GM19324 (cell line): ENCODE measurements around the gene DAPK2.

ENCODE experiments used
- ATAC-seq: cut with Tn5 transposase; IDR thresholded peaks from one replicate; pipeline ENCODE4 v1.9.1; 2021; ENCODE audit warnings: mild to moderate bottlenecking, moderate library complexity; ENCODE audit not compliant: unreplicated experiment, low FRiP score

The DAPK2 gene

DNA sequence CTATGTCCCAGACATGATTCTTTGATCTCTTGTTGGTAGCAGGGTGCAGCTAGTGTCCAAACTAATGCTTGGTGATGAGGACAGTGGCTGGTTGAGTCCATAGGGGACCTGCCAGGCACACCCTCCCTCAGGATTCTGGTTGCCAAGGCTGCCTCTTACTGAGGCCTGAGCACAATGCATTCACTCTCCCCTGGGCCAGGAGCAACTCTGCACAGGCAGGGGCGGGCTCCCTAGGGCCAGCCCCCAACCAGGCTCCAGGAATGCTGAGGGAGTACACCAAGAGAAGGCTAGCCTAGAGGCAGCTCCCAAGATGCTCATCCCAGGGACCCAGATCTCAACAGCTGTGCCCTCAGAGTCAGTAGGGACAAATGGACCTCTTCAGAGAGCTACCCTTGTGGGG lies 166.3 kb downstream of the DAPK2 start:
- ATAC-seq = no peak

DNA sequence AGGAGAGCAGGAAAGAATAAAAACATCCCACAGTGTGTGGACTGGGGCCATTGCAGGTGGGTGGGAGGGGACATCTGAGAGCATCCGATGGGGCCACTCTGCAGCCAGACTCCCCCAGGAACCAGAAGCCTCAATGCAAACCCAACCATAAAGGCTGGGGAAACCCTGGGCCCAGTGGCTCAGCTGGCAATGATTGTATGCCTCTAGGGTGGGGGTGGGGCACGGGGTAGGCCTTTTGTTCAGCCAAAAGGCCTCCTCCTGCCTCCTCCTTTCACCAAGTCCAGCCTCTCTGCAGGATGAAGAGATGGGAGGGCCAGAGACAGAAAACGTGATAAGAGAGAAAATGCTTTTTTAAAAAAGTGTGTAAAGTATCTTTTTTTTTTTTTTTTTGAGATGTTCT lies 167.1 kb downstream of the DAPK2 start:
- ATAC-seq = no peak

DNA sequence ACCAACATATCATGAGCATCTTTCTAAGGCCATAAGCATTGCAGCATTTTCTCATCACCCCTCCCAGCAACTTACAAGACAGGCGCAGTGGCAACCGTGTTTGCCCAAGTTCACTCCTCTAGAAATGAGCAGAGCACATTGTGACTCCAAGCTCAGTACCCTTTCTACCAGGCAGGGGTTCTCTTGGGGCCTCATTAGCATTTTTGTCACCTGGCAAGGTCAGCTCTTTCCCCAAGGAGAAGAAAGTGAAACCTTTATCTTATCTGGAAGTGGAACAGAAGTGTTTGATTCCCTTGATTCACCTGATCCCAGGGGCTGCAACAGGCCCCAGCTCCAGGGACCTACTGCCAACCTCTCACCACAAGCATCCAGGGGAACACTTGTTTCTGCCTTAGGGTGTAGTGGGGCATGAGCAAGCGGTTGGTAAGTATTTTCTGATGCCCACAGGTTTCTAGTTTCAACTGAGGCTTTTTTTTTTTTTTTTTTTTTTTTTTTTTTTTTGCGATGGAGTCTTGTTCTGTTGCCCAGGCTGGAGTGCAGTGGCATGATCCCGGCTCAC lies 168.5 kb downstream of the DAPK2 start:
- no peak for ATAC-seq

GRCh38 chr15:63876085-63876662 lies 170.1 kb downstream of the DAPK2 start:
- ATAC-seq = no peak

- ATAC-seq = no peak
These were observed 171.7 kb downstream of the DAPK2 start for GRCh38 chr15:63874616-63875015.

- no peak for ATAC-seq
These were observed 173.3 kb downstream of the DAPK2 start for GRCh38 chr15:63872759-63873510.

DNA sequence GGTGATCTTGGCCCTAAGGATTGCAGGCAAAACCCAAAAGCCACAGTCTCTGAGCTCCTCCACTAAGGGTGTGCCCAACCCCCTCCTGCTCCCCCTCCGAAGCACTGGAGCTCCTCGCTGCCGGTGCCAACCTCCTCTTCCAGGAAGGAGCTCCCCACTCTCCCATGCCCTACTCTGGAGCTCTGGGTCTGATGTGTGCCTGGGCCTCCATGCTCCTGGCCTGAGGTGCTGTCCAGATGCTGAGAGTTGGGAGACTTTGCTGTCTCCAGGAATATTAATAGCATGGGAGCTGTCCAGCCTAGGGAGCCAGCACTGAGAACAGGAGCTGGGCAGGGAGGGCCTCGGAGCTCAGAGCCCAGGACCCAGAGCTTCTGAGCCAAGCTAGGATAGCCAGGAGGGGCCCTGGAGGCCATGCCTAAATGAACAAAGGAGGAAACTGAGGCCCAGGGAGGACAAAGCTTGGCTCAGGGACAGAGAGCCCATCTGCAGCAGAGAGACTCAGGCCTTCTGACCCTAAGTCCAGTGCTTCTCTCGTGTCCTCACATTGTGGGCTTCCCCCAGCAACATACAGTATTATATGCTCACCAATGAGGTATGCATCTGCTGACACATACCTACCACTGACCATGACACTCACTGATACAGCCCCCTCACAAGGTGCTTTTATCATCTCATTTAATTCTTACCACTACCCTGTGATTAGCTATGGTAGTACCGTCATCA lies 175.6 kb downstream of the DAPK2 start:
- no peak for ATAC-seq

DNA sequence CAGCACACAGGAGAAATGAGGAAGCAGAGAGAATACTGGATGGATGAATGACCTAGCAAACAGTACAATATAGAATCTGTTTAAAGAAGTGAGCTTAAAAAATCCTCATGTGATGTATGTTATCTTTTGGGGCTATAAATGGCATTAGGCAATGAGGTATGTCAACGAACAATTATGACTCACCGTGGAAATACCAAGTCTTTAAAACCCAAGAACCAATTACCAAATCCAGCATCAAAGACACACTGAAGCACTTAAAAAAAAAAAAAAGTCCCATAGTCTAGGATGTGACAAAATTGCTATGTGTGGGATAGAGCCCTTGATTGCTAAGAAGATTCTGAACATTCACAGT lies 176.3 kb downstream of the DAPK2 start:
- ATAC-seq = no peak

DNA sequence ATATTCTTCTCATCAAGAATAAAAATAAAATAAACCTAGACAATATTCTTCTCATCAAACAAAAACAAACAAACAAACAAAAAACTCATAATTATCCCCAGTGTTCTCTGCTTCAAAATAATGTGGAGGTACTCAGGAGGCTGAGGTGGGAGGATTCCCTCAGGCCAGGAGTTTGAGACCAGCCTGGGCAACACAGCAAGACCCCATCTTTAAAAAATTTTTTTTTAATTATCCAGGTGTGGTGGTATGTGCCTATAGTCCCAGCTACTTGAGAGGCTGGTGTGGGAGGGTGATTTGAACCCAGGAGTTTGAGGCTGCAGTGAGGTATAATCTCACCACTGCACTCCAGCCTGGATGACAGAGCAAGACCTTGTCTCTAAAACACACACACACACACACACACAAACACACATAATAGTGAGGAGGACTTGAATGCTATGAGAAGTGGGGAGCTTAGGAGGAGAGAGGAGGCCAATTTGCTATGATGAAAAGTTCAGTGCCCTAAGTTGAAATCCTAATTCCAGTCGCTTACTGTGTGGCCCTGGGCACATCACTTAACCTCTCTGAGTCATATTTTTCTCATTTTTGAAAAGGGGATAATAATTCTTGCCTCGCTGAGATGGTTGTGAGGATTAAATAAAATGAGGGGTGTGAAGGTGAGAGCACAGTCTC lies 176.8 kb downstream of the DAPK2 start:
- no peak for ATAC-seq

- no peak for ATAC-seq
These were observed 182.1 kb downstream of the DAPK2 start for GRCh38 chr15:63864186-63864585.

DNA sequence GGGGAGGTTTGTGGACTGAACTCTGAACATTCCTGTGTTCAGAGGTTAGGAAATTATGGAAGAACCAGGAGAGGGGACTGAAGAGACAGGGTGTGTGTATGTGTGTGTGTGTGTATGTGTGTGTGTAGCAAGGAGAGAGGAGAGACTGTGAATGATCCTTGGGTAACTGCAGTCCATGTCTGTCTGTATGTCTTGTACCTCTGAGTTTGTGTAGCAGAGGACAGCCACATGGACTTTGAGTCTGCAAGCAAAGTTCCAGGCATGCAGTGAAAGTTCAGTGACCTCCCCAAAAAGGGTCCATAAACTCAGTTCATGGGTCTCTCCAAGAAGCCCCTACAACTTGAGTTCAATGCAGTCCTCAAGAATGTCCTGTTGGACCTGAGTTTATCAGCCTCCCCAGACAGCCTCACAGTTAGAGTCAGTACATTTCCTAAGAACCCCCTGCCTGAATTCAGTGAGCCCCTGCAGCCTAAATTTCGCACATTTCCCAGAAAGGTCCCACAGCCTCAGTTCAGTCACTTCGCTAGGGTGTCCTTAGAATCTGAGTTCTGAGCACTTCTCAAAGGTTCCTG lies 184.3 kb downstream of the DAPK2 start:
- no peak for ATAC-seq

DNA sequence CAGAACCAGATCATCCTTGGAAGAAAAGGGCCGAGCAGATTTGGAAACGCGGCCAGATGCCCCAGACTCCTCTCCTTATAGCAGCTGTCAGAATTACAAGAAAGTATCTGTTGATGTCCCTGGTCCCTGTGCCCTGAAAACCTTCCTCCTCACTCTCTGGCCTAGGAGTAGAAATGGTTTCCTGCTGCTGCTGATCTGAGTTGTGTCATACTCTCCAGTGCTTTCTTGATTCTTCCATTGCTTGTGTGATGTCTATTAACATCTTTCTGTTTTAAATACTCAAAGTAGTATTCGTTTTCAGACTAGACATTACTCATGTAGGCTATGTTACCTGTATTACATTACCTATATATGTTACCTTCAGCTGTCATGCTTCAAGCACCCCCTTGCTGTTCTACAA lies 185.7 kb downstream of the DAPK2 start:
- no peak for ATAC-seq

DNA sequence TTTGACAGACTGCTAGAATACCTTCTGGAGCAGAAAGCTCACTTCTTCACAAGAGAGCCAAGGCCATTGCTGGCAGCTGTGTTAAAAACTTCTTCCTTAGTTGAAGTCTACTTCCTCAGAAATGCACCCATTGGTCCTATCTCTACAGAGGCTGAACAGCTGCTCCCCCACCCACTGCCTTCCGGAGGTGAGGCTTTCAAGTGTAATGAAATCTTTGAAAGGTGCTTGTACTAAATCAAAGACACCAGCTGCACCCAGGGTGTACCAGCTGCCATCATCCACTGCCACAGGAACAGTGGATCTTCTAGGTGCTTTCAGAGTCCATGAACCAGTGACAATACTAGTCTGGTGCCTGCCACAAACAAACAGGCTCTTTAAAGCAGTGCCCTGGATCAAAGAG lies 186.1 kb downstream of the DAPK2 start:
- ATAC-seq = no peak

GRCh38 chr15:63858881-63859280 lies 187.4 kb downstream of the DAPK2 start:
- no peak for ATAC-seq

DNA sequence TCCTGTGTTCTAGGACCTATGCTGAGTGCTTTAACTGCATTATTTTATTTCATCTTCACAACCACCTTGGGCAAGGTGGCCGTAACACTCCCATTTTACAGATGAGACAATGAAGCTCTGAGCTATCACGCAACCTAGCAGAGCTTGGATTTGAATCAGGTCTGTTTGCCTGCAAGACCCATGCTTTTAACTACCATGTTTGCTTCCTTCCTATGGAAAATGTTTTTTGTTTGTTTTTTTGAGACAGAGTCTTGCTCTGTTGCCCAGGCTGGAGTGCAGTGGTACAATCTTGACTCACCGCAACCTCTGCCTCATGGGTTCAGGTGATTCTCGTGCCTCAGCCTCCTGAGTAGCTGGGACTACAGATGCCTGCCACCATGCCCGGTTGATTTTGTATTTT lies 187.8 kb downstream of the DAPK2 start:
- no peak for ATAC-seq

DNA sequence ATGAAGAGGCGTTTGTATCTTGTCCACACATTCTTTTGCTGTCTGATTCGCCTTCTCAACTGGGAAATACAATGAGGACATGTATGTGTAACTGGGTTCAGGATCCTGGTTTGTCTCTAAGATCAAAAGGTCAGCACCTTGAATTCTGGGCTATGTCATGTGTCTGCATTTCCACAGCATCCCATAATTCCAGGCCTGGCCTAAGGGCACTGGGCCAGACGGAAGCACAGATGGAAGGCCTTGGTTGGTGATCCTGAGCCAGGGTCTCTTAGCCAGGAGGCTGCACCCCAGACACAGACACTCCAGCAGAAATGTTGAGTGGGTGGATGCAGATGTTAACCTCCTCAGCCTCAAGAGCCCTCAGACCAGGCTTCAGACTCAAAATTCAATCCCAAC lies 188.8 kb downstream of the DAPK2 start:
- ATAC-seq = no peak
